Uterus (tissue), 4 donors: ENCODE results near the gene ZNF397. TPM values are rescaled to one million over a fixed set of nuclear protein-coding genes. Genes with fewer than 3 reads are reported as not detected.

ENCODE experiments used
- DNase-seq, 2 donors: peaks; one replicate each; pipeline ENCODE4 v3.0.0-alpha.2; 2019 to 2020
- H3K27ac ChIP-seq, 2 donors: fragments of 200-600 bp; sonication (generic); 1 replicate in 1 of 2; 2 replicates in 1 of 2; pipeline ENCODE4 v1.5.1; 2016 to 2018
- H3K27me3 ChIP-seq, 2 donors: fragments of 200-600 bp; sonication (generic); one replicate each; pipeline ENCODE4 v1.5.1; 2018 to 2019; ENCODE audit warnings: control low read depth in 1 of 2
- H3K36me3 ChIP-seq, 2 donors: fragments of 200-600 bp; sonication (generic); one replicate each; pipeline ENCODE4 v1.5.1; 2019; ENCODE audit warnings: control low read depth in 1 of 2
- H3K4me1 ChIP-seq, 2 donors: fragments of 200-600 bp; sonication (generic); one replicate each; pipeline ENCODE4 v1.5.1; 2018 to 2019; ENCODE audit warnings: control low read depth in 1 of 2
- H3K4me3 ChIP-seq, 2 donors: fragments of 200-600 bp; sonication (generic); 1 replicate in 1 of 2; 2 replicates in 1 of 2; pipeline ENCODE4 v1.5.1; 2018 to 2019; ENCODE audit warnings: mild to moderate bottlenecking in 1 of 2
- H3K9me3 ChIP-seq, 2 donors: fragments of 200-600 bp; sonication (generic); one replicate each; pipeline ENCODE4 v1.5.1; 2019; ENCODE audit warnings: control low read depth in 1 of 2
- CTCF ChIP-seq, 4 experiments: fragments of 200-600 bp in 2 of 4; fragments of 450-650 bp in 2 of 4; sonication (generic) in 2 of 4; IDR thresholded peaks; one replicate each; pipeline ENCODE4 v1.5.1; 2016 to 2019; ENCODE audit warnings: antibody characterized with exemption in 4 of 4, mild to moderate bottlenecking in 2 of 4, moderate library complexity in 1 of 4
- POLR2A ChIP-seq, 2 donors: fragments of 450-650 bp; IDR thresholded peaks; one replicate each; pipeline ENCODE4 v1.6.1; 2016; ENCODE audit warnings: antibody characterized with exemption in 2 of 2, mild to moderate bottlenecking in 1 of 2, moderate library complexity in 1 of 2
- intact Hi-C: fragments of 100-400 bp; cut with DNase I; formaldehyde crosslinking; loops from one replicate; pipeline ENCODE4 v1.15.1; 2023; ENCODE audit warnings: low total_unique reads
- total RNA-seq, 4 donors: library from RNA; depleted of rRNA in 3 of 4; stranded (reverse); fragments of >200 nt in 3 of 4; gene quantifications; one replicate each; pipeline versions ENCODE4 v1.1.0 to v1.2.4, GENCODE V29; 2014 to 2023
- donor health status: DM: yes; HTN: yes; CAD: no.

The ZNF397 gene
- total RNA-seq, 4 donors from 2014 or later, result 6.1 to 69.5 (median 31.7) TPM

DNA sequence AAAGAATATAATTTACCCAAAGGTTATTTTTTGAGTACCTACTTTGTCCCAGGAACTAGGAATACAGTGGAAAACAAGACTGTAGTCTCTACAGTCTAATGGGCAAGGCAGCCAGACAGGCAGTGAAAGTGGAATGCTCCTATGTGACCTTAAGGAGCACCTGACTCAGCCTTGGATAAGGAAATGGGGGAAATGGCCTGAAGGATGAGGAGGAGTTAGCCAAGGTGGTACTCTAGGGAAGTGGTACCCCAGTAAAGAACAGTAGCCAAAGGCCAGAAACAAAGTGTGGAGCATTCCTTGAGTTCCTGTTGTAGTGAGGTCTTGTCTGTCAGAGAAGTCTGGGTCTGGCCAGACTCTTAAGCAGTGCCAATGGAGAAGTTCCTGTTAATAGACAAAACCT lies 6.0 kb downstream of the ZNF397 start:
- Histone ChIP-seq H3K4me1 (no peaks in the 10 kb centered on the region), H3K27me3 (no peaks in the 10 kb centered on the region), H3K4me3 (no peak overlapping the region), H3K9me3 (no peaks in the 10 kb centered on the region), H3K27ac (no peak overlapping the region), H3K36me3 (no peaks in the 10 kb centered on the region)
- no peak for TF ChIP-seq CTCF (IDR thresholded peaks at IDR 0.05)
- no peak for TF ChIP-seq POLR2A (IDR thresholded peaks at IDR 0.05)
- no peak for DNase-seq
- intact Hi-C loops, result loop anchor here (10.0 kb wide), 1 partner anchor 98 kb away; the partner anchor contains the start of gene ZNF24

GRCh38 chr18:35247412-35248249 lies 6.8 kb downstream of the ZNF397 start:
- DNase-seq, result no peak
- TF ChIP-seq POLR2A (IDR thresholded peaks at IDR 0.05) (no peak), CTCF (IDR thresholded peaks at IDR 0.05) (no peak)
- no peaks in the 10 kb centered on the region for H3K27me3 ChIP-seq
- no peaks in the 10 kb centered on the region for H3K36me3 ChIP-seq
- H3K4me3 ChIP-seq, result no peak overlapping the region
- H3K4me1 ChIP-seq, result no peaks in the 10 kb centered on the region
- H3K27ac ChIP-seq, result no peak overlapping the region
- intact Hi-C loops, result loop anchor here (10.0 kb wide), 1 partner anchor 97 kb away; the partner anchor contains the start of gene ZNF24
- H3K9me3 ChIP-seq, result no peaks in the 10 kb centered on the region

DNA sequence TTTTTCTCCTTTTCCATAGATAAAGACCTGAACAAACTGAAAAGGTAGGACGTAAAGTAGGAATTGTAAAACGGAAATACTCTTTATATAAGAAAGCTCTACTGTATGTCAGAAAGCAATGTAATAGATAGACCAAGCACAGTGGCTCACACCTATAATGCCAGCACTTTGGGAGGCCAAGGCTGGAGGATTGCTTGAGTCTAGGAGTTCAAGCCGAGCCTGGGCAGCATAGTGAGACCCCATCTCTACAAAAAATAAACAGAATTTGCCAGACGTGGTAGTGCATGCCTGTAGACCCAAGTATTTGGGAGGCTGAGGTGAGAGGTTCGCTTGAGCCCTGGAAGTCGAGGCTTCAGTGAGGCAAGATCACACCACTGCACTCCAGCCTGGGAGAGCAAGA lies 7.6 kb downstream of the ZNF397 start:
- Histone ChIP-seq H3K36me3 (no peaks in the 10 kb centered on the region), H3K4me3 (no peak overlapping the region), H3K27ac (no peak overlapping the region), H3K27me3 (no peaks in the 10 kb centered on the region), H3K4me1 (no peaks in the 10 kb centered on the region), H3K9me3 (no peaks in the 10 kb centered on the region)
- intact Hi-C loops, result loop anchor here (10.0 kb wide), 1 partner anchor 96 kb away; the partner anchor contains the start of gene ZNF24
- no peak for TF ChIP-seq POLR2A (IDR thresholded peaks at IDR 0.05)
- TF ChIP-seq CTCF (IDR thresholded peaks at IDR 0.05), result no peak
- no peak for DNase-seq

GRCh38 chr18:35252466-35252865 lies 11.6 kb downstream of the ZNF397 start:
- H3K36me3 ChIP-seq, result no peaks in the 10 kb centered on the region
- H3K27ac ChIP-seq, result no peak overlapping the region
- no peak for DNase-seq
- H3K27me3 ChIP-seq, result no peaks in the 10 kb centered on the region
- no peaks in the 10 kb centered on the region for H3K9me3 ChIP-seq
- TF ChIP-seq POLR2A (IDR thresholded peaks at IDR 0.05) (no peak), CTCF (IDR thresholded peaks at IDR 0.05) (no peak)
- H3K4me1 ChIP-seq, result no peaks in the 10 kb centered on the region
- H3K4me3 ChIP-seq, result no peak overlapping the region
- intact Hi-C loops, result no loop called here

- H3K9me3 ChIP-seq, result no peaks in the 10 kb centered on the region
- intact Hi-C loops, result no loop called here
Measured at GRCh38 chr18:35253655-35254287, 12.9 kb downstream of the ZNF397 start.

More at GRCh38 chr18:35253655-35254287, 12.9 kb downstream of the ZNF397 start:
- no peaks in the 10 kb centered on the region for H3K27me3 ChIP-seq
- H3K36me3 ChIP-seq, result no peaks in the 10 kb centered on the region
- H3K4me1 ChIP-seq, result no peaks in the 10 kb centered on the region
- no peak overlapping the region for H3K27ac ChIP-seq
- no peak for TF ChIP-seq POLR2A (IDR thresholded peaks at IDR 0.05)
- DNase-seq, result no peak
- no peak overlapping the region for H3K4me3 ChIP-seq
